ENCODE measurements around the gene DUSP9.
"Not testable (repeated sequence)": the region's sequence is repeated elsewhere in the genome, so short reads cannot be mapped to it uniquely, and the experiment has no call there.

The DUSP9 gene

DNA sequence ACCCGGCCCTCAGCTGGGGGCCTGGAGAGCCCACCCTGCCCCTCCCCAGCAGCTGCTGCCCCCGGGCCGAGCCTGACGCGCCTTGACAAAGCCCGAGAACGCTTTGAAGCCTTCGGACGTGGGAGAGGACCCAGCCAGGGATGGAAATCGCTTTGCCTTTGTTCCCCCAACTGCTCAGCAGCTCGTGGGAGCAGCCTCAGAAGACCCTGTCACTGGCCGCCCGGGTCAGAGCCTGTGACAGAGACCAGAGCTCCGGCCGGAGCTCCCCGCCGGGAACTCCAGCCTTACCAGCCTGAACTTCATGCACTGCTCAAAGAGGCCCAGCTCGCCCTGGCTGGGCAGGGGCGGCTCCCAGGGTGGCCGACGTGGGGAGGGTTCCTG is 38.1 kb downstream of the DUSP9 start:
- no peaks in the 10 kb centered on the region for H3K4me1 Mint-ChIP-seq (ENCODE audit: low read depth)
- no peaks in the 10 kb centered on the region for H3K36me3 Mint-ChIP-seq
- H3K27me3 Mint-ChIP-seq = no peaks in the 10 kb centered on the region
- no peak overlapping the region for H3K27ac Mint-ChIP-seq
- H3K4me3 Mint-ChIP-seq = no peak overlapping the region
- H3K9me3 Mint-ChIP-seq (ENCODE audit: low read depth) = no peaks in the 10 kb centered on the region

- H3K4me3 Mint-ChIP-seq = no peak overlapping the region
- H3K4me1 Mint-ChIP-seq (ENCODE audit: low read depth) = no peaks in the 10 kb centered on the region
- no peaks in the 10 kb centered on the region for H3K9me3 Mint-ChIP-seq (ENCODE audit: low read depth)
- H3K27ac Mint-ChIP-seq = no peak overlapping the region
- H3K27me3 Mint-ChIP-seq = no peaks in the 10 kb centered on the region
- no peaks in the 10 kb centered on the region for H3K36me3 Mint-ChIP-seq
Observed at GRCh38 chrX:153685751-153686696, 39.0 kb downstream of the DUSP9 start.

GRCh38 chrX:153686711-153687110 is 39.7 kb downstream of the DUSP9 start:
- no peak overlapping the region for H3K27ac Mint-ChIP-seq
- no peak overlapping the region for H3K4me3 Mint-ChIP-seq
- H3K36me3 Mint-ChIP-seq = no peaks in the 10 kb centered on the region
- H3K9me3 Mint-ChIP-seq (ENCODE audit: low read depth) = no peaks in the 10 kb centered on the region
- H3K4me1 Mint-ChIP-seq (ENCODE audit: low read depth) = no peaks in the 10 kb centered on the region
- no peaks in the 10 kb centered on the region for H3K27me3 Mint-ChIP-seq

DNA sequence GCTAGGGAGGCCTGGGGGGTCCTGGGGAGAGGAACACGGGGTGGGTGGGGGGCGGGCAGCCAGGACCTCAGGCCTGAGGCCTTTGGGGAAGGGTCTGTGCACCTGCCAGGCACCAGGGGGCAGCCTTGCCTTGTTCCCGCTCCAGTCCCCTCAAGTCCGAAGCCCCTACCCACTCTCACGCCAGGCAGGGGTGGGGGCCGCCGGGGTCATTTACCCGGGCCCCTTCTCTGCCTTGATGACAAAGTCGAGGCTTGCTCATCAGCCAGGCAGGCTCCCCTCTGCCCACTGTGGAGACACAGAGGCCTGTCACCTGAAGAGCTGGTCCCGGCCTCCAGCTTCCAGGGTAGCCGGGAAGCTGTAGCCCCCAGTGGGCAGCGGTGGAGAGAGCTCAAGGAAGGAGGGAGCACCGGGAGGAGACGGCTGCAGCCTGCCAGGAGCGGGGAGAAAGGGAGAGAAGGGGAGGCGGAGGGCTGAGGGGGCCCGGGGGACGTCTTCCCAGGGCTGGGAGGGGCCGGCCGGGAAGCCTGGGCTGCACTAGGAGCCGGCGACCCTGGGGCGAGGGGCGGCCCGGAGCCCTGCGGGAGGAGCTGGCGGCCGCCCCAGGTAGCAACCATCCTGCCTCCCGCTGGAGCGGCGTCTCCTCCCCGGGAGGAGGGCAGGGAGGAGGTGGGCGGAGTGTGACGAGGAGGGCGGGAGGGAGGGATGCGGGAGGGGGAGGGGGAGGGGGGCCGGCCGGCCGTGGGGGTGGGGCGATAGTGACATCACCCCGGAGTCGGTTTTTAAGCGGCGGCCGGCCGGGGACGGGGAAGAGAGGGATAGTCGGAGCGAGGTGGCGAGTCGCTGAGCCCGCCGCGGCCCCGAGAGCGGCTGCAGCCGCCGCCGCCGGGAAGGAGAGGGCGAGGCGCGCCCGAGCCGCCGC is 40.4 kb downstream of the DUSP9 start, which contains the start of gene SLC6A8:
TSS of gene SLC6A8 (plus strand) at position 806 of the 919 bp plus-strand sequence. CDS start 649 bp downstream, outside the sequence.
- Mint-ChIP-seq H3K4me3 (peak within 1 kb of the TSS; percentile 69), H3K27ac (no peak within 1 kb of the TSS), H3K36me3 (no peaks in the 10 kb centered on the region), H3K4me1 (ENCODE audit: low read depth) (no peaks in the 10 kb centered on the region), H3K9me3 (ENCODE audit: low read depth) (no peaks in the 10 kb centered on the region), H3K27me3 (no peaks in the 10 kb centered on the region)

DNA sequence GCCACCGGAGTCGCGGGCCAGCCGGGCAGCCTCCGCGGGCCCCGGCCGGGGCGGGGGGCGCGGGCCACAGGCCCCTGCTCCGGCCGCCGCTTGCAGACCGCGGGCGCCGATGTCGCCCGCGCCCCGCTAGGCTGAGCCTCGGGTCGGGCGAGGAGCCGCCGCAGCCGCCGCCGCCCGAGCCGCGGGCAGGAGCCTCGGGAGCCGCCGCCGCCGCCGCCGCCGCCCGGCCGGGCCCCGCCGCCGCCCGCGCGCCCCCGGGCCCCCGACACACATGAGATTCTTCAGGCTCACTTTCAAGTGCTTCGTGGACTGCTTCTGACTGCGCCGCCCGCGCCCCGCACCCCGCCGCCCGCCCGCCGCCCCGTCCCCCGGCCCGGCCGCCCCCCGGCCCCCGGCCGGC is 41.1 kb downstream of the DUSP9 start:
- Mint-ChIP-seq H3K36me3 (no peaks in the 10 kb centered on the region), H3K27ac (no peak overlapping the region), H3K27me3 (no peaks in the 10 kb centered on the region)

DNA sequence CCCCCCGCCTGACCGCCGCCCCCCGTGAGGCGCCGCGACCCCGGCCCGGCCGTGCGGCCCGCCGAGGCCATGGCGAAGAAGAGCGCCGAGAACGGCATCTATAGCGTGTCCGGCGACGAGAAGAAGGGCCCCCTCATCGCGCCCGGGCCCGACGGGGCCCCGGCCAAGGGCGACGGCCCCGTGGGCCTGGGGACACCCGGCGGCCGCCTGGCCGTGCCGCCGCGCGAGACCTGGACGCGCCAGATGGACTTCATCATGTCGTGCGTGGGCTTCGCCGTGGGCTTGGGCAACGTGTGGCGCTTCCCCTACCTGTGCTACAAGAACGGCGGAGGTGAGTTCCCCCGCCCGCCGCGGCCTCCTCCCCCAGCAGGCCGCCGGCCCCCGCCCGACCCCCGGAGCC is 41.5 kb downstream of the DUSP9 start:
- H3K4me3 Mint-ChIP-seq = no peak overlapping the region
- H3K27ac Mint-ChIP-seq = no peak overlapping the region
- no peaks in the 10 kb centered on the region for H3K27me3 Mint-ChIP-seq
- H3K36me3 Mint-ChIP-seq = no peaks in the 10 kb centered on the region
- no peaks in the 10 kb centered on the region for H3K4me1 Mint-ChIP-seq (ENCODE audit: low read depth)
- H3K9me3 Mint-ChIP-seq (ENCODE audit: low read depth) = no peaks in the 10 kb centered on the region

More for the DNA sequence above, 41.1 kb downstream of the DUSP9 start:
- Mint-ChIP-seq H3K4me3 (no peak overlapping the region), H3K4me1 (ENCODE audit: low read depth) (no peaks in the 10 kb centered on the region), H3K9me3 (ENCODE audit: low read depth) (no peaks in the 10 kb centered on the region)

- Mint-ChIP-seq H3K27me3 (no peaks in the 10 kb centered on the region), H3K36me3 (no peaks in the 10 kb centered on the region), H3K27ac (no peak overlapping the region), H3K4me1 (ENCODE audit: low read depth) (no peaks in the 10 kb centered on the region), H3K9me3 (ENCODE audit: low read depth) (no peaks in the 10 kb centered on the region), H3K4me3 (no peak overlapping the region)
Observed at GRCh38 chrX:153688911-153689590, 42.0 kb downstream of the DUSP9 start.

GRCh38 chrX:153689654-153690465 is 42.9 kb downstream of the DUSP9 start:
- no peaks in the 10 kb centered on the region for H3K9me3 Mint-ChIP-seq (ENCODE audit: low read depth)
- H3K27ac Mint-ChIP-seq = no peak overlapping the region
- no peaks in the 10 kb centered on the region for H3K36me3 Mint-ChIP-seq
- no peaks in the 10 kb centered on the region for H3K4me1 Mint-ChIP-seq (ENCODE audit: low read depth)
- H3K4me3 Mint-ChIP-seq = no peak overlapping the region
- H3K27me3 Mint-ChIP-seq = no peaks in the 10 kb centered on the region

GRCh38 chrX:153690466-153690865 is 43.5 kb downstream of the DUSP9 start:
- no peaks in the 10 kb centered on the region for H3K36me3 Mint-ChIP-seq
- H3K4me3 Mint-ChIP-seq = no peak overlapping the region
- no peak overlapping the region for H3K27ac Mint-ChIP-seq
- H3K4me1 Mint-ChIP-seq (ENCODE audit: low read depth) = no peaks in the 10 kb centered on the region
- no peaks in the 10 kb centered on the region for H3K27me3 Mint-ChIP-seq
- no peaks in the 10 kb centered on the region for H3K9me3 Mint-ChIP-seq (ENCODE audit: low read depth)

DNA sequence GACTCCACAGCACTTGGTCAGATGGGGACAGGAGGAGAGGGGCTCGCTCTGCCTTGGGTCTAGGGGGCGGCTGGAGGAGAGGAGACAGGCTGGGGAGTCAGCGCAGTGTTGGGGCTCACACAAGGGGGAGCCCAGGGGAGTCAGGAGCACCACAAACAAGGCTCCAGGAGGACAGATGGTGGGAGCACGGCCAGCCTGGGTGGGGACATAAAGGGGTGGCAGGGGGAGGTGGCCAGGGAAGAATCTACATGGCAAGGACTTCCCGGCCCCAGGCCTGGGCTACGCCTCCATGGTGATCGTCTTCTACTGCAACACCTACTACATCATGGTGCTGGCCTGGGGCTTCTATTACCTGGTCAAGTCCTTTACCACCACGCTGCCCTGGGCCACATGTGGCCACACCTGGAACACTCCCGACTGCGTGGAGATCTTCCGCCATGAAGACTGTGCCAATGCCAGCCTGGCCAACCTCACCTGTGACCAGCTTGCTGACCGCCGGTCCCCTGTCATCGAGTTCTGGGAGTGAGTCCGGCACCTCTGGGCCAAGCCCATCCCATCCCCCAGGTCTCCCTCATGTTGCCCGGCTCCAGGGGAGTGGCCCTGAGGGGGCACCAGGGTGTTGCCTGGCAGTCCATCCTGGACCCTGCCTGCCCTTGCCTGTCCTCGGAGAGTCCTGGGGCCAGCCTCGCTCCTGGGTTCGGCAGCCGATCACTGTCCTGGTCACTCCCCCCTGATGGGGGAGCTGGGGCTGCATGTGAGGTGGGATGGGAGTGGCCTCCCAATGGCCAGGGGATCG is 44.2 kb downstream of the DUSP9 start:
- H3K4me1 Mint-ChIP-seq (ENCODE audit: low read depth); H3K9me3 Mint-ChIP-seq (ENCODE audit: low read depth); H3K27me3 Mint-ChIP-seq; H3K27ac Mint-ChIP-seq; H3K4me3 Mint-ChIP-seq; H3K36me3 Mint-ChIP-seq: not testable (repeated sequence)

- no peak overlapping the region for H3K27ac Mint-ChIP-seq
- no peaks in the 10 kb centered on the region for H3K4me1 Mint-ChIP-seq (ENCODE audit: low read depth)
- H3K36me3 Mint-ChIP-seq = no peaks in the 10 kb centered on the region
- no peak overlapping the region for H3K4me3 Mint-ChIP-seq
- H3K27me3 Mint-ChIP-seq = no peaks in the 10 kb centered on the region
- H3K9me3 Mint-ChIP-seq (ENCODE audit: low read depth) = no peaks in the 10 kb centered on the region
Observed at GRCh38 chrX:153692003-153692402, 45.0 kb downstream of the DUSP9 start.

DNA sequence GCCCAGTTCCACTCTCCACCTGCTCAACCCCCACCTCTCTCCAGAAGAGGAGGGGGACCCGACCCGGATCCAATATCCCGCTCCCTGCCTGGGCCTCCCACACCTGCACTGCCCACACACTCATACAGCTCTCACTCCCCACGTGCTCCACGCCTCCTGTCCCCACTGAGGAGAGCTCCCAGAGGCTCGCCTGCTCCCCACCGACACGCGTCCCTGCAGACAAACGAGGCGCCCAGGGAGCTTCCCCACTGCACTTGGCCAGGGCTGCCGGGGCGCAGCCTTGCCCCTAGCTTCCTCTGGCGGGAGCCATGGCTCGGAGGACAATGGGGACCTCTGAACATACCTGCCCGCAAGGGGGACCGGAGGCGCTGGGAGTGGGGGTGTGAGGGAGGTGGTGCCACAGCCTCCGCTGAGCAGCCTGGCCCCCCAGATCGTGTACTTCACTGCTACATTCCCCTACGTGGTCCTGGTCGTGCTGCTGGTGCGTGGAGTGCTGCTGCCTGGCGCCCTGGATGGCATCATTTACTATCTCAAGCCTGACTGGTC is 45.7 kb downstream of the DUSP9 start:
- no peaks in the 10 kb centered on the region for H3K36me3 Mint-ChIP-seq
- no peaks in the 10 kb centered on the region for H3K9me3 Mint-ChIP-seq (ENCODE audit: low read depth)
- no peak overlapping the region for H3K4me3 Mint-ChIP-seq
- no peak overlapping the region for H3K27ac Mint-ChIP-seq
- no peaks in the 10 kb centered on the region for H3K4me1 Mint-ChIP-seq (ENCODE audit: low read depth)
- no peaks in the 10 kb centered on the region for H3K27me3 Mint-ChIP-seq

All from activated naive CD8-positive, alpha-beta T cell (primary cell).